Suprapubic skin (tissue), 4 donors: ENCODE results near the gene TBC1D4. TPM values are rescaled to one million over a fixed set of nuclear protein-coding genes. Genes with fewer than 3 reads are reported as not detected.

Experiments used
- DNase-seq, 2 donors: peaks; one replicate each; pipeline ENCODE4 v3.0.0-alpha.2; 2019; ENCODE audit warnings: low spot score in 2 of 2
- H3K27ac ChIP-seq: fragments of 200-600 bp; sonication (generic); one replicate; pipeline ENCODE4 v1.5.1; 2019
- H3K27me3 ChIP-seq: fragments of 200-600 bp; sonication (generic); one replicate; pipeline ENCODE4 v1.5.1; 2019
- H3K36me3 ChIP-seq: fragments of 200-600 bp; sonication (generic); one replicate; pipeline ENCODE4 v1.5.1; 2019
- H3K4me1 ChIP-seq: fragments of 200-600 bp; sonication (generic); one replicate; pipeline ENCODE4 v1.5.1; 2019
- H3K4me3 ChIP-seq: fragments of 200-600 bp; sonication (generic); one replicate; pipeline ENCODE4 v1.5.1; 2019; ENCODE audit warnings: mild to moderate bottlenecking
- H3K9me3 ChIP-seq: fragments of 200-600 bp; sonication (generic); one replicate; pipeline ENCODE4 v1.5.1; 2019
- EP300 ChIP-seq: sonication (generic); formaldehyde crosslinking; IDR thresholded peaks from one replicate; pipeline ENCODE4 v1.6.1; 2017; ENCODE audit warnings: antibody characterized with exemption
- POLR2A ChIP-seq, 2 donors: fragments of 450-650 bp; IDR thresholded peaks; one replicate each; pipeline ENCODE4 v1.6.1; 2017; ENCODE audit warnings: antibody characterized with exemption in 2 of 2, mild to moderate bottlenecking in 2 of 2, moderate library complexity in 2 of 2
- POLR2AphosphoS5 ChIP-seq, 3 donors: sonication (generic); formaldehyde crosslinking; IDR thresholded peaks; one replicate each; pipeline ENCODE4 v1.6.1; 2017; ENCODE audit warnings: antibody characterized with exemption in 3 of 3
- WGBS: methylation state at CpG from one replicate; pipeline ENCODE4 v1.1.5; 2018; 5-methylcytosine and 5-hydroxymethylcytosine counted together
- total RNA-seq, 4 donors: library from RNA; depleted of rRNA; stranded (reverse); fragments of >200 nt; gene quantifications; one replicate each; pipeline ENCODE4 v1.1.0, GENCODE V29; 2016
- TF ChIP-seq, protein P1 (sequence below), 2 donors: fragments of 200-600 bp in 1 of 2; fragments of 450-650 bp in 1 of 2; sonication (generic) in 1 of 2; IDR thresholded peaks; one replicate each; pipeline ENCODE4 v1.5.1; 2016 to 2019; ENCODE audit warnings: antibody characterized with exemption in 2 of 2, mild to moderate bottlenecking in 1 of 2, moderate library complexity in 1 of 2

TBC1D4 gene
- total RNA-seq, 4 donors from 2014 or later, result 54.3 to 110 (median 72.7) TPM

DNA sequence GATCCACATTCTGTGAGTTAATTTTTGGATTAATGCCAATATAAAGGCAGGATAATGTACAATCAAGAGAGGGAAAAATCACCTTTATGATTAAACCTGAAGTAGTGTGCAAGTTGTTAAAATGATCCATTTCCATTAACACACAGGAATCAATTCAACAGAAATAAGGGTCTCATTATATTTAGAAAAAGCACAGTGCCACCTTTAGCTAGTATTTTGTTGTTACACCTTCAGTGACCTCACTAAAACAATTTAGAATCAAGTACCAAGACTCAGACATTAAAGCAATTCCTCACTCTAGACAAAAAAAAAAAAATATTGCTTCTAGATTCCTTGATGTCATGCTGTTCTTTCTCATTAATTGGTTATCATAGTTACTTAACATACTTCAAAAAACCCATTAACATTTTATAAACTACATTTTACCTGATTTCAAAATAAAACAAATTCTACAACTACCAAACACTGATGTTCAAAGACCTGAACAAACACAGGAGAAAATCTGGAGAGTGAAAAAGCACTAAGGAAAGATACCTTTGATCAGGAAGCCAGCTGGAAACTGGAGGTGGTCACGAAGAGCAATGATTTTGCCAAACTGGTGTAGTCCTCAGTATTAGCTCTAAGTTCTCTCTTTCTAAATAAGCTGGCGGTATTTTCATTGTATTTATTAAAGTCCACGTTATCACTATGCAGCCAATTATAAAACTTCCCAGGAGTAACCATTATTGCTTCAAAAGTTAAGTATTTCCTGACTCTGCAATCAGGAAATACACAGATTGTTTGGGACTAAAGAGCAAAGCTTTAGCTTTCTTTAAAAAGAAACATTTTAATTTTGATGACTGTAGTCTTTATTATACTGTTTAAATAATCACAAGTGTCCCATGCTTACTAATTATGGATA, 115.3 kb downstream of the TBC1D4 start:
- no peak for DNase-seq
- TF ChIP-seq, protein P1, sequence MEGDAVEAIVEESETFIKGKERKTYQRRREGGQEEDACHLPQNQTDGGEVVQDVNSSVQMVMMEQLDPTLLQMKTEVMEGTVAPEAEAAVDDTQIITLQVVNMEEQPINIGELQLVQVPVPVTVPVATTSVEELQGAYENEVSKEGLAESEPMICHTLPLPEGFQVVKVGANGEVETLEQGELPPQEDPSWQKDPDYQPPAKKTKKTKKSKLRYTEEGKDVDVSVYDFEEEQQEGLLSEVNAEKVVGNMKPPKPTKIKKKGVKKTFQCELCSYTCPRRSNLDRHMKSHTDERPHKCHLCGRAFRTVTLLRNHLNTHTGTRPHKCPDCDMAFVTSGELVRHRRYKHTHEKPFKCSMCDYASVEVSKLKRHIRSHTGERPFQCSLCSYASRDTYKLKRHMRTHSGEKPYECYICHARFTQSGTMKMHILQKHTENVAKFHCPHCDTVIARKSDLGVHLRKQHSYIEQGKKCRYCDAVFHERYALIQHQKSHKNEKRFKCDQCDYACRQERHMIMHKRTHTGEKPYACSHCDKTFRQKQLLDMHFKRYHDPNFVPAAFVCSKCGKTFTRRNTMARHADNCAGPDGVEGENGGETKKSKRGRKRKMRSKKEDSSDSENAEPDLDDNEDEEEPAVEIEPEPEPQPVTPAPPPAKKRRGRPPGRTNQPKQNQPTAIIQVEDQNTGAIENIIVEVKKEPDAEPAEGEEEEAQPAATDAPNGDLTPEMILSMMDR (IDR thresholded peaks at IDR 0.05), result no peak
- TF ChIP-seq POLR2AphosphoS5 (IDR thresholded peaks at IDR 0.05) (no peak), POLR2A (IDR thresholded peaks at IDR 0.05) (no peak)
- Histone ChIP-seq H3K9me3 (no peaks in the 10 kb centered on the region), H3K27ac (no peak overlapping the region), H3K27me3 (no peaks in the 10 kb centered on the region), H3K4me3 (no peak overlapping the region), H3K36me3 (no peaks in the 10 kb centered on the region), H3K4me1 (peaks cover 18% of the 10 kb centered on the region)
- 77% methylated on average over 3 of the region's 3 CpGs for WGBS

DNA sequence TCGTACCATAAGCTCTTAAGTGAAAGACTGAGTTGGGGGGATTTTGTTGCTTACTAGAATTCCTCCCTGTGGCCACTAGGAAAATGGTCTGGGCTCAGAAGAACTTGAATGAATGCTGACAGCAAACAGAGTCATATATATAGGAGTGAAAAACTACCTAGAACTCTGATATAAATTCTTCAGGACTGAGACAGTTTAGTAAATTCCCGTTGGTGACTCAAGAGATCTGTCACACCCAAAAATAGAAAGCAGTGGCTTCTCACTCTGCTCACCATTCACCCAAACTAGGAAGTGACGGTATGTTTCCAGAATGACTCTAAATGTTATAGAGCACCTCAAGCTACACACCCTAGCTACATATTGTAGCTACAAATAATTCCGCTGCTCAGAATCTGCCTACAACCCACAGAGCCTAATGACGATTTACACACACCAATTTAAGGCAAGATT, 116.2 kb downstream of the TBC1D4 start:
- Histone ChIP-seq H3K4me1 (peaks cover 18% of the 10 kb centered on the region), H3K36me3 (no peaks in the 10 kb centered on the region), H3K27ac (no peak overlapping the region), H3K27me3 (no peaks in the 10 kb centered on the region), H3K9me3 (no peaks in the 10 kb centered on the region), H3K4me3 (no peak overlapping the region)
- DNase-seq, result no peak
- WGBS, result 63% methylated on average over 5 of the region's 5 CpGs
- no peak for TF ChIP-seq POLR2A (IDR thresholded peaks at IDR 0.05)
- TF ChIP-seq, protein P1 (IDR thresholded peaks at IDR 0.05), result no peak
- TF ChIP-seq POLR2AphosphoS5 (IDR thresholded peaks at IDR 0.05), result no peak
- no peak for TF ChIP-seq EP300

DNA sequence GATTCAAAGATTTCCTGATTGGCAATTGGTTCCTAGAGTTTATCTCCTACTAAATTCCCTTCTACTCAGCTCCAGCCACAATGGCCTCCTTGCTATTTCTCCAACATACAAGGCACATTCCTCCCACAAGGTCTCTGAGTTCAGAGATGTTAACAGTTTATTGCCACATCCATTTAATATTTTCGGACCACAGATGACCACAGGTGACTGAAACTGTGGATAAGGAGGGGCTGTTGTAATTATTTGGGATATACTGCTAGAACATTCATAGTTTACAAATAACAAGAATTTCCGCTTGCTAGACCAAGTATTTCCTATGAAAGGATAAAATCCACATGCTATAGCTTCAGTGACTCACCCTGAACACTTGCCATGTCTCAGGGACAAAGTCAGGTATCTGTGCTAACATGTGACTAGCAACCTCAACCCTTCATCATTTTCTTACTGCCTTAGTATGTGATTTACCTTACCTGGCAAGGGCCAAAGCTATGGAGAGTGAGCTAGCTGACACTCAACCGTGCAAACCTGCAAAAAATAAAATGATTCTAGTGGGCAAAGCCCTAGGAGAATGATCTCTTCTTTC, 117.7 kb downstream of the TBC1D4 start:
- H3K4me3 ChIP-seq, result no peak overlapping the region
- H3K36me3 ChIP-seq, result no peaks in the 10 kb centered on the region
- H3K27me3 ChIP-seq, result no peaks in the 10 kb centered on the region
- peaks cover 18% of the 10 kb centered on the region for H3K4me1 ChIP-seq
- H3K9me3 ChIP-seq, result no peaks in the 10 kb centered on the region
- WGBS, result 77% methylated on average over 3 of the region's 3 CpGs
- no peak for TF ChIP-seq EP300
- TF ChIP-seq, protein P1 (IDR thresholded peaks at IDR 0.05), result no peak
- TF ChIP-seq POLR2AphosphoS5 (IDR thresholded peaks at IDR 0.05), result no peak
- no peak for TF ChIP-seq POLR2A (IDR thresholded peaks at IDR 0.05)
- H3K27ac ChIP-seq, result no peak overlapping the region
- DNase-seq, result no peak

DNA sequence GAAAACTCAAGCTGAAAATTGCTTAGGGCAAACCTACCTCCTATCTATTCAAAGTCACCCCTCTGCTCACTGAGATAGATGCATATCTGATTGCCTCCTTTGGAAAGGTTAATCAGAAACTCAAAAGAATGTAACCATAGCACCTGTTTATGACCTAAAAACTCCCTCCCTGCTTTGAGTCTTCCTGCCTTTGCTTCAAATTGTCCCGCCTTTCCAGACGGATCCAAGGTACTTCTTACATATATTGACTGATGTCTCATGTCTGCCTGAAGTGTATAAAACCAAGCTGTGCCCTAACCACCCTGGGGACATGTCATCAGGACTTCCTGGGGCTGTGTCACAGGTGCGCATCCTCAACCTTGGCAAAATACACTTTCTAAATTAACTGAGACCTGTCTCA, 118.6 kb downstream of the TBC1D4 start:
- 76% methylated on average over 3 of the region's 3 CpGs for WGBS
- Histone ChIP-seq H3K4me1 (peaks cover 18% of the 10 kb centered on the region), H3K27ac (no peak overlapping the region), H3K27me3 (no peaks in the 10 kb centered on the region), H3K9me3 (no peaks in the 10 kb centered on the region), H3K4me3 (no peak overlapping the region), H3K36me3 (no peaks in the 10 kb centered on the region)
- TF ChIP-seq EP300 (no peak), POLR2A (IDR thresholded peaks at IDR 0.05) (no peak), POLR2AphosphoS5 (IDR thresholded peaks at IDR 0.05) (no peak)
- TF ChIP-seq, protein P1 (IDR thresholded peaks at IDR 0.05), result no peak
- no peak for DNase-seq

DNA sequence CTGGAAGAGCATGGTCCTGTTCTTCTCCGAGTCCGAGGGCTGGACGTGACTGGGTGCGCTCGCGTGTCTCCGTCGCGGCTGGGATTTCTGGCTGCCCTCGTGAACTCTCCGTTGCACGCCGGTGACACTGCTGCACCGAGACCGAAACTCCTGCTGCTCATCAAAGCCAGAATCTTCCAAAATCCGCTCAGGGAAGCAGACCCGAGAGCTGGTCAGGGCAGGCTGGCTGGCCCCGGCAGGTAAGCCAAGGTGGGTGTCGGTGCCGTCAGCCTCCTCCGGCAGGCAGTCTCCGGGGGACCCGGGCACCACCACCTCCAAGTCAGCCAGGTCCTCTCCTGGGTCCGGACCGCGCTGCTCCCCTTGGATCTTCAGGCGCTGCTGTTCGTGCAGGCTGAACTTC, 119.9 kb downstream of the TBC1D4 start:
- Histone ChIP-seq H3K4me1 (peaks cover 18% of the 10 kb centered on the region), H3K36me3 (no peaks in the 10 kb centered on the region), H3K27ac (no peak overlapping the region), H3K27me3 (no peaks in the 10 kb centered on the region), H3K4me3 (no peak overlapping the region), H3K9me3 (no peaks in the 10 kb centered on the region)
- TF ChIP-seq POLR2AphosphoS5 (IDR thresholded peaks at IDR 0.05) (no peak), POLR2A (IDR thresholded peaks at IDR 0.05) (no peak), EP300 (no peak)
- TF ChIP-seq, protein P1 (IDR thresholded peaks at IDR 0.05), result no peak
- no peak for DNase-seq
- 95% methylated on average over 26 of the region's 28 CpGs for WGBS
